GM21515 (cell line): ENCODE measurements around the gene MAPK8.
A peak's percentile ranks its signal among the peaks of the same experiment; 100 is the strongest.
"Not testable (repeated sequence)": the region's sequence is repeated elsewhere in the genome, so short reads cannot be mapped to it uniquely, and the experiment has no call there.

Experiments
- ATAC-seq: cut with Tn5 transposase; IDR thresholded peaks from one replicate; pipeline ENCODE4 v1.9.1; 2021; ENCODE audit not compliant: unreplicated experiment

Gene MAPK8

DNA sequence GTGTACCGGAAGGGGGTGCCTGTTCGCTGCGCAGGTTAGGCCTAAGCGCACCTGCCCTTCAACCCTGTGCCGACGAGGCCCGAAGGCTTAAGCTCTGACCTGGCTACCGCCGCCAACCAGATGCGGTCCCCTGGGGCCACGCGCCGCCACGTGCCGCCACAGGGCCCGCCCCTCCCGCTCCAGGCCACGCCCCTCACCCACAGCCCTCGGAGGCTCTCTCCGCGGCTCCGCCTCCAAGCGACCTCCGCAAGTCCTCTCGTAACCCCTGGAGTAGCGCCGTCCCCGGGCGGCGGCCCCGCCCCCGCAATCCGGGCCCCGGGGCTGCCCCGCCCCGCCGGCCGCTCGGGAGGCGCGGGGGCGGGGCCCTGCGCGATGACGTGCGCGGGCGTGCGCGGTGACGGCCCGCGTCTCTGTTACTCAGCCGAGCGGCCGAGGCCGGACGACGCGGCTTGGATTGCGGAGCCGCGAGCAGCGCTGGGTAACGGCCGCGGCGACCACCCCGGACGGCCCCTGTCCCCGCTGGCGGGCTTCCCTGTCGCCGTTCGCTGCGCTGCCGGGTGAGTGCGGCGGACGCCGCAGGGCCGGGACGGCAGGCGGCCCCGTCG, at the start of gene MAPK8:
Gene MAPK8, plus strand, starts transcription at position 413 of the 605 bp plus-strand sequence. CDS start 94,984 bp downstream, outside the sequence.
- peak; percentile 82 for ATAC-seq

- no peak for ATAC-seq
These were observed 49.0 kb upstream of the MAPK8 start for GRCh38 chr10:48257407-48257961.

DNA sequence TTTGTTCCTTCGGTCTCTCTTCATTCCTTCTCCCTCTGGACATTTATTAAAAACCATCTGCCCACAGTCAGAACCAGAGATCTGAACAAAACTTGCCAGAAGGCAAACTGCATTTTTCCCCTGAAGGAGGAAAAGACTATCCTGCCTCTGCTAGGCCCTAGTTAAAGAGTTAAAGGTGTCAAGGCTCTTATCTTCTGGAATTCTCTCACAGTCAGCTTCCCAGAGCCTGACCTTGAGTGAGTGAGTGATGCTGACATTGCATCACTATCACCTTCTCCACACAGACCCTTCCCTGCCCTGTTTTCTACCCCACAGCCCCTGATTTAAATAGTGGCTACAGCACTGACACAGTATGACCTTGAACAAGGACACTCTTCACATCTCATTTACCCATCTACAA, 48.4 kb upstream of the MAPK8 start:
- ATAC-seq, result no peak

DNA sequence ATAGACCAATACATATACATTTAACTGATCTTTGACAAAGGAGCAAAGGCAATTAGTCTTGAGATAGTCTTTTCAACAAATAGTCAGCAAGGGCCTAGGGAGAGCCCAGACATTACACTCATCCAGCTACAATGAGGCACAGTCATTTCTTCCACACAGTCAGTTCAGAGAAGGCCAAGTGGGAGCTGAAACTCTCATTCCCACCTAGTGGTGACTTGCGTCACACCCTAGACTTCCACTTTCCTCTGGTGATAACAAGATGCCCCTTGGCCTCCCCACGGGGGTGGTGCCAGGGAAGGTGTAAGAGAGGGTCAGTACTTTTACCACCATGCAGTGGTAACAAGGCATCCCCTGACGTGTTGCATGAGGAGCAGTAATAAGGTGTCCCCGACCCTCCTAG, 39.9 kb upstream of the MAPK8 start:
- ATAC-seq, result no peak

- ATAC-seq, result no peak
These were observed 35.3 kb upstream of the MAPK8 start for GRCh38 chr10:48271047-48271730.

- no peak for ATAC-seq
These were observed 33.8 kb upstream of the MAPK8 start for GRCh38 chr10:48272682-48273081.

DNA sequence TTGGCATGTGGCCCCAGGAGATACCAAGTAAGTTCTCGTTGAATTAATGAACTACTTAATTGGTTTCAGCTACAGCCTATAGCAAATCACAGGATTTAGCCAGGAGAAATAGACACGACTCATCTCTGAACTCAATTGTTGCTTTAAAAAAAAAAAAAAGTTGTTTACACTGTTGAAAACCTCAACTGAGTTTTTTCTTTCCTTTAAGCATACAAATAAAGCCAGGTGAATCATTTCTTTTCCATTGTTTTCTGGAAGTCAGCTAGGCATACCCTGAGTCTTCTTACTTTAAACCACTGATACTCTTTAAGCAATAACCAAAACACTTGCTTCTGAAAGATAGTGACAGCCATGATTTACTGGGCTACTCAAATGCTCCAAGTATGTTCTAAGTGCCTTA, 32.7 kb upstream of the MAPK8 start:
- no peak for ATAC-seq

DNA sequence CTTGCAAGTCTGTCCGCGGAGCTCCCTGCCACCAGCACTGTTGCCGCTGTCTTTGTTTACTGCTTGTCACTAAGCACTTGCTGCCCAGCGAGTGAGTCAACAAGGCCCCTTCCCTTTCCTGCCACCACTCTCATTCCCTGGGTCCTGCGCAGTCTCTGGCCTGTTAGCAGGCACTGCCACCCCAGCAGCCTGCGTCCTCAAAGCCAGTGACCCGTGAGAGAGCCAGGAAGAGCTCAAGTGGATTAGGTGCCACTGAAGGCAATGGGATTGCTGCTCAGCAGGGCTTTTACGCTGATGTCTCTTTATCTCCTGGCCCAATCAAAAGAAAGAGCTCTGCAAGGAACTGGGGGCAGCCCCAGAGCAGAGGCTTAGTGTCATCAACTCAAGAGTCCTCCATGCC, 31.8 kb upstream of the MAPK8 start, which contains the start of gene FRMPD2:
Gene FRMPD2, minus strand, starts transcription at position 61 of the 400 bp plus-strand sequence. CDS start 129 bp downstream, outside the sequence.
- no peak for ATAC-seq

DNA sequence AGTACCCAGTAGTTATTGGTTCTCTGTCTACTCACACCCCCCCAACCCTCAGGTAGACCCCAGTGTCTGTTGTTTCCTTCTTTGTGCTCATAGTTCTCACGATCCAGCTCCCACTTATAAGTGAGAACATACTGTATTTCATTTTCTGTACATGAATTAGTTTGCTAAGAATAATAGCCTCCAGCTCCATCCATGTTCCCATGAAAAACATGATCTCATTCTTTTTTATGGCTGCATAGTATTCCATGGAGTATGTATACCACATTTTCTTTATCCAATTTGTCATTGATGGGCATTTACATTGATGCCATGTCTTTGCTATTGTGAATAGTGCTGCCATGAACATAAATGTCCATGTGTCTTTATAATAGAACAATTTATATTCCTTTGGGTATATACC, 29.4 kb upstream of the MAPK8 start:
- no peak for ATAC-seq

- peak; percentile 84 for ATAC-seq
These were observed 27.3 kb upstream of the MAPK8 start for GRCh38 chr10:48279081-48279751.

GRCh38 chr10:48281697-48282096, 24.8 kb upstream of the MAPK8 start:
- ATAC-seq, result not testable (repeated sequence)

- peak; percentile 67 for ATAC-seq
These were observed 23.6 kb upstream of the MAPK8 start for GRCh38 chr10:48282829-48283228.

DNA sequence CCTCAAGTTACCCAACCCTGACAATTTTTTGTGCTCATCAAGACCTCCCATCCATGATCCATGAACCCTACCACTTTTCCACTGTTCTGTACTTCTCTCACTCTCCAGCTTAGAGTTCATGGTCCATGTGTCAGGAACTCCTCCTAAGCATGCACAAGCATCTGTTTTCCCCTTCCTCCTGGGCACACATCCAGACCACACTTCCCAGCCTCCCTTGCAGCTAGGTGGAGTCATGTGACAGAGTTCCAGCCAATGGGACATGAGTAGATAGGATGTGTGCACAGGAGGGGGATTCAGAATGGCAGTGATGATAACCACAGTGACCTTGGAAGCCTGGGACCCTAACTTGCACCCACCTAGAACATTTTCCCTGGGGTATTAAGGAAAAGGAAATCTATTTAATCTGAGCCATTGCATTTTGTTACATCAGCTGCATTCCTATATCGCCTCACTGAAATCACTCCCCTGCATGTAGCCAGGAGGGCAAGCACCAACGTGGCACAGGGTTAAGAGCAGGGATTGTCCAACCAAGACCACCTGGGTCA, 22.4 kb upstream of the MAPK8 start:
- ATAC-seq, result no peak

GRCh38 chr10:48284811-48285210, 21.7 kb upstream of the MAPK8 start:
- no peak for ATAC-seq

DNA sequence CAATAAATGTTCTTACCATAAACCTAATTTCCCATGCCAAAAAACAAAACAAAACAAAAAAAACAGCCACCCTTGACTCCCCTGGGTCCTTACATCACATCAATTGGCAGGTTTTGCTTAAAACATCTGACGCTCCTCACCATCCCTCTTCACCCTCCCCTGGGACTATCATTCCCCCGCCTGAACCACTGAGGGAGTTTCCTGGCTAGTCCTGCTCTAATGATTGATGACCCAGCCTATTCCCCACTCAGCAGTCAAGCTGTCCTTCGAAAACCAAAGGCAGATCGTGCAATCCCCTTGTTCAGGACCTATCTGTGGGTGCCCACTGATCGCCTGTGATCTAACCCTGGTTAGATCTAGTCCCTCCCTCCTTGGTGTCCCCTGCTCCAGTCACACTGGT, 20.8 kb upstream of the MAPK8 start:
- ATAC-seq, result no peak

DNA sequence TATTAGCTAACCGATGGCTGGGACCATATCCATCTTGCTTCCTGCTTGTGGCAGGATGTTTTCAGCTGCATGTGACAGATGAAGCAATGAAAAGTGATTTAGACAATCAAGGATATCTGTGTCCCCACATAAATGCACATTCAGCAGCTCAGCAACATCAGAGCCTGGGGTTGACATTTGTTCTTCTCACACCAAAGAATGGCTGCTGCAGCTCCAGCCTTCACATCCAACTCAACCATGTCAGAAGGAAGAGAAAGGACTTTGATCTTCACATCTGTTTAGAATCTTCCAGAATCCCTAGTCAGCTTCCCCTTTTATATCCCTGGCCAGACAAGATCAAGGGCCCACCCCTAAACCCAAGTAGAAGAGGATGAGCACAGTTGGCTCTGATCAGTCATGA, 20.1 kb upstream of the MAPK8 start:
- no peak for ATAC-seq

DNA sequence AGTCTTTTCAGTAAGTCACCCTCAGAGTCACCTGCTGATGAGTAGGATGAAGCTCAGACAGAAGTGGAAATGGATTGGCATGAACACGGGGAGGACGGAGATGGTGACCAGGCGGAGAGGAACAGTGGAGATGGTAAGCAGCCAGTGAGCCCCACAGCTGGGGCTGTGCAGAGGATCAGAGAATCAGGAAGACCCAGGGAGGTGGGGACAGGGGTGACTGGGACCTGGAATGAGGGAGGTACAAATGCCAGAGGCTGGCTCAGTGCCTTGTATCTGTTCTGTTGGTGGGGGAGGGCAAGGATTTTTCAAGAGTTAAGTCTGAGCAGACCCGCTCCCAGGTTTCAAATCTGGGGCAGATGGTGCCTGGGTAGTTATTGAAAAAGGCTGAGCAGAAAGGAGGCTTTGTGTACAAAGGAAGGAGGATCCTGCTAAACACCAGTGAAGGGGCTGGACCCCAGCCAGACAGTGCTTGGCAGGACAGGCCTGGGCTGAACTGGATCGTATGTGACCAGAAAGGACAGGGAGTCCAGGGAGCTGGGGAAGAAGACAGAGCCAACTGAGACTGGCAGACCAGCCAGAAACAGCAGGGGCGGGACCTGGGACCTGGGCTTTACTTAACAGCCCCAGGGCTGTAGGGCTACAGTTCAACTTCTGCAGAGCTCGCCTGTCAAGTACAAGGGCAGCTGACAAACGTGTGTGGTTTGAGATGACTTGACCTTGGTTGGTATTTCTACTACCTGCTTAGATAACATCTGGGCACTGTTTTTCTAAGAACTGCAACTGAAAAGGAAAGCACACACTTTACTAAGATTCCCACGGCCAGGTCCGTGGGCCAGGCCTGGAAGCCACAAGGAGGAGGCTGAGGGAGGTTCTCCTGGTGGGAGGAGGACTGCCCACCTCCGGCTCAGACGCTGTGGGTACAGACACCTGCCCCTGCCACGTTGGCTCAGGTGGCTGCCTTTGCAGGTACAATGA, 18.8 kb upstream of the MAPK8 start:
- no peak for ATAC-seq

DNA sequence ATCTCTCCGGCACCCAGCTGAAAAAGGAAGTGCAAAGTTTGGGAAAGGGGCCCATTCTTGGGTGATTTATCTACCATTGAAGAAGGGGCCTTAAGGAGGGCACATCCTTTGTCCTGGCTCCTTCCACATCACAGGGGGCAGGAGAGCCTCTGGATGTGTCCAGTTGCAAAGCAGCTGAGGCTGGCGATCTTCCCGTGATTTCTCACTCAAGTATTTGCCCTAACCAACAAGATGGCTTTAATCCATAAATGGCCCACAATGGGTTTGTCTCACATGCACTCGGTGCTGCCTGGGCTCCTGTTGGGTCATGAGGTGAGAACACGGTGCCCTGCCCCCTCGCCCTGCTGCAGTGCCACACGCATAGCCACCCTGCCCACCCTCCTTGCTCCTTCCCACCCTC, 17.8 kb upstream of the MAPK8 start:
- ATAC-seq, result no peak

DNA sequence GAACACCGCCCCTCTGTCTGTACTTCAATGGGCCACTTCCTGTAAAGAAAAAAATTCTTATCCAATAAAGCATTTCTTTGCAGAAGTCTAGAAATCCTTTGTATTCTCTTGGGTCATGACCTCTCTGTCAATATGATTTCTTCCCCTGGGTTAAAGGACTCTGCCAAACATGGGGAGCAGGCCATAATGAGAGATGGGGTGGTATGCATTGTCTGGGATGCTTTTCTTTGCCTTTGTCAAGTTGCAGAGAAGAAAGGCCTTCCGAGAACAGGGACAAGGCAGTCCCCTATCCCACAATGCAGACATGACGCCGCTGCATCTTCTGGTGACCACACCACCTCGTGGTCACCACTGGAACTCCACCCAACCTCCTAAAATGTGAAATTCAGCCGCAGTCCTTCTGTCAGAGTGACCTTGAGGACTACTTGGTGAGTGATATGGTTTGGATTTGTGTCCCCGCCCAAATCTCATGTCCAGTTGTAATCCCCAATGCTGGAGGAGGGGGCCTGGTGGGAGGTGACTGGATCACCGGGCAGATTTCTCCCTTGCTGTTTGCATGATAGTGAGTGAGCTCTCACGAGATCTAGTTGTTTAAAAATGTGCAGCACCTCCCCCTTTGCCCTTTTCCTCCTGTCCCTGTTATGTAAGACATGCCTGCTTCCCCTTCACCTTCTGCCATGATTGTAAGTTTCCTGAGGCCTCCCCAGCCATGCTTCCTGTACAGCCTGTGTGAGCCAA, 16.8 kb upstream of the MAPK8 start:
- ATAC-seq, result peak; percentile 56

- ATAC-seq, result no peak
These were observed 16.2 kb upstream of the MAPK8 start for GRCh38 chr10:48290286-48290685.
